HG03354 (cell line): ENCODE data around the gene PRRT4.

Experiments
- ATAC-seq: cut with Tn5 transposase; IDR thresholded peaks from one replicate; pipeline ENCODE4 v1.9.1; 2021; ENCODE audit warnings: mild to moderate bottlenecking; ENCODE audit not compliant: unreplicated experiment, poor library complexity, severe bottlenecking

Gene PRRT4

DNA sequence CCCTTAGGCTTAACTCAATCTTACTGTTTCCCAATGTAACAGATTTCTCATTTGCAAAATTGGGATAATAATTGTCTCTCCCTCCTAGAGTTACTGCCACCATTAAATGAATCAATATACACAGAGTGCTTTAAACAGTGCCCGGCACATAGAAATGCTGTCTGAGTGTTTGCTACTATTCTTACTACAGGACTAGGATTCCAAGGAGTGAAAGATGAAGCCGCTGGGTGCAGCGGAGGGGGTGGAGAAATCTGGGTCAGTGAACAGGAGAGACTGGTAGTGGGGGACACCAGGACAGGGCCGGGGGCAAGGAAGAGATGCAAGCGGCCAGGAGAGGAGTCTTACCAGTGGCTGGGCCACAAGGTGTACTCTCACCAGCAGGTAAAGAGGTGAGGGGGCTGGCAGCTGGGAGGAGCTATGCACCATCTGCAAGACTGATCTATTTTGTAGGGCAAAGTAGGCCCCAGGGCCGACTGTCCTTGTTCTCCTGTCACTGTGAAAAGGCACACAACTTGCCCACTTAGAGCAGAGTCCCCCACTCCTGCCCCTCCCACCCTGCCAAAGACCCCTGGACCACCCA is 18.5 kb upstream of the PRRT4 start:
- ATAC-seq, result no peak

DNA sequence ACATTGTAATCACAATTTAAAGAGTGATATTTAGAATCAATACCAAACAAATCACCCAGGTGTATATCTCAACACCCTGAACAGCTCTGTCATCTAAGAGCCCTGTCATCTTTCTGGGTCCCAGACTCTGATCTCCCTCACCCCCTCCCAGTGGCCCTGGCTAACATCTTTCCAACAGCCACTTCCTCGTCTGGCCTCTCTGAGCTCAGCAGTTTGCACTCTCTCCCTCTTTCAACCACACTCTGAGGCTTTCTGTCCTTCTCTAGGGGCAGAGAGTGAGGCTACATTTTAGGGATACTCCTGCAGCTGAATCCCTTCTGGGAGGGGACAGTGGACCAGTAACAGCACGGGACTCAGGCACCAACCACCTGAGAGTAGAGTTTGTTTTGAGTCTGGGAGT is 17.1 kb upstream of the PRRT4 start:
- ATAC-seq, result no peak

DNA sequence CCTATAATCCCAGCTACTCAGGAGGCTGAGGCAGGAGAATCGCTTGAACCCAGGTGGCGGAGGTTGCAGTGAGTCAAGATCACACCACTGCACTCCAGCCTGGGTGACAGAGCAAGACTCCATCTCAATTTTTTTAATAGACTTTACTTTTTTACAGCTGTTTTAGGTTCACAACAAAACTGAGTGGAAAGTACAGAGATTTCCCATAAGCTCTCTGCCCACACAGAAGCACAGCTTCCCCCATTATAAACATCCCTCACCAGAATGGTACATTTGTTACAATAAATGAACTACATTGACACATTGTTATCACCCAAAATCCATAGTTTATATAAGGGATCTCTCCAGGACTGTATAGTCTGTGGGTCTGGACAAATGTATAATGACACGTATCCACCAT is 14.6 kb upstream of the PRRT4 start:
- ATAC-seq, result no peak

DNA sequence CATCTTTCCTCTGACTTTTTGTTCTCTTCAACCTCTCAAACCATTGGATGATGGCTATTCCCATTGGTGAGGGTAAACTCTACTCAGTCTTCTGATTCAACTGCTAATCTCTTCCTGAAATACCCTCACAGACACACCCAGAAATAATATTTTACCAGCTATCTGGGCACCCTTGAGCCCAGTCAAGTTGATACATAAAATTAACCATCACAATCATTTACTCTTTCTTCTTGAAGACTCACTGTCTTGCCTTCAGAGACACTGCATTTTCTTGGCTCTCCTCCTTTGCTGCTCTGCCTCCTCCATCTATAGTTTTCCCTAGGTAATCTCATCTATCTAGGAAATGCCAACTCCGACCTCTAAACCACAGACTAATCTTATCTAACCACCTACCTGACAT is 12.6 kb upstream of the PRRT4 start:
- no peak for ATAC-seq

DNA sequence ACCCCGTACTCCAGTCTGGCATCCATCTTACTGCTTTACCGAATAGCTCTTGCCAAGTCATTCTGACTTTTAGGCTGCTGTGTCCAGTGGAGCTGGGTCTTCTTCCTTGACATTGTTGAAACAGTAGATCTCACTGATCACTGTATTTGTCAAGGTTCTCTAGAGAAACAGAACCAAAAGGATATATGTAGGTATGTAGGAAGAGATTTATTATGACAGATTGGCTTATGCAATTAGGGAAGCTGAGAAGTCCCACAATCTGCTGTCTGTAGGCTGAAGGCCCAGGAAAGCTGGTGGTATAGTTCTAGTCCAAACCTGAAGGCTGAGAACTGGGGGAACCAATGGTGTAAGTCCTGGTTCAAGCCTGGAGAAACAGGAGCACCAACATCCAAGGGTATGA is 12.1 kb upstream of the PRRT4 start:
- no peak for ATAC-seq

DNA sequence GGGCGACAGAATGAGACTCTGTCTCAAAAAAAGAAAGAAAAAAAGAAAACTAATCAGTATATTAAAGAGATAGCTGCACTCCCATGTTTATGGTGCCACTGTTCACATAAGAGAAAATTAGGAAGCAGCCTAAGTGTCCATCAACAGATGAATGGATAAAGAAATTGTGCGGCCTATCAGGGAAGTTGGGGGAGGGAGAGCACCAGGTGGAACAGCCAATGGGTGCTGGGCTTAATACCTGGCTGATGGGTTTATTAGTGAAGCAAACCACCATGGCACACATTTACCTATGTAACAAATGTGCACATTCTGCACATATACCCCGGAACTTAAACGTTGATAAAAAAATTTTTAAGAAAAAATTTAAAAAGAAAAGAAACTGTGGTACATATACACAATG is 9.0 kb upstream of the PRRT4 start:
- no peak for ATAC-seq

DNA sequence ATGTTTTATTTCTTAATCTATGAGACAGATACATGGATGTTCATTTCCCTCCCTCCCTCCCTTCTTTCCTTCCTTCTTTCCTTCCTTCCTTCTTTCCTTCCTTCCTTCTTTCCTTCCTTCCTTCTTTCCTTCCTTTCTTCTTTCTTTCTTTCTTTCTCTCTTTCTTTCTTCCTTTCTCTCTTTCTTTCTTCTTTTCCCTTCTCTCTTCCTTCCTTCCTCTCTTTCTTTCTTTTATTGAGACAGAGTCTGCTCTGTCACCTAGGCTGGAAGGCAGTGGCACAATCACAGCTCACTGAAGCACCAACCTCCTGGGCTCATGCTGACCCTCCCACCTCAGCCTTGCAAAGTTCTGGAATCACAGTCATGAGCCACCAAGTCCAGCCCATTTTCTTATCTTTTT is 5.5 kb upstream of the PRRT4 start:
- no peak for ATAC-seq

DNA sequence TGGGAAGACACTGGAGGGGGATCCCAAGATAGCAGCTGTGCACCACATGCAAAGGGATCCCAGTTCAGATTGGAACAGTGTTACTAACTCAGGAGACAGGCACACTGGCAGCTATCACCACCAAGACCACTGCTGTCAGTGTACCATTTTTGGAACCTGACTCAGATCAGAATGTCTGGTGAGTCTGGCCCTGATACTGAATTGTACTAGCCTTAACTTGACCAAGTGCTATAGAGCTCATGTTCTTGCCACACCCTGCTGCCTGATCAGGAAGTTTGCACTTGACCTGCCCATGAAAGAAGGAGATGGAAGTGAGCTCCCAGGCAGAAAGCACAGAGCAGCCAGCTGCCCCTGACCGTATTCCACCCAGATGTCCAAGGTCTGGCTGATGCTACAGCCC is 4.8 kb upstream of the PRRT4 start:
- ATAC-seq, result no peak

DNA sequence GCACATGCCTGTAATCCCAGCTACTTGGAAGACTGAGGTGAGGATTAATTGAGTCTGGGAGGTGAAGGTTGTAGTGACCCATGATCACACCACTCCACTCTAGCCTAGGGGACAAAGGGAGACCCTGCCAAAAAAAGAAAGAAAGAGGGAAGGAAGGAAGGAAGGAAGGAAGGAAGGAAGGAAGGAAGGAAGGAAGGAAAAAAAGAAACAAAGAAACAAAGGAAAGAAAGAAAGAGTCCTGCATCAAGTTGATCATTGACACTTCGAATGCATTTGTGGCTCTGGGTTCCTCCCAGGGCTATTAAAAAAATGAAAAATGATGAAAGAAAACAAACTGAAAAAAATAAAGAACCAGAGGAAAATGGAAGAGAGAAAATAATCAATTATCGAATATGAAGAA is 3.9 kb upstream of the PRRT4 start:
- ATAC-seq, result no peak

DNA sequence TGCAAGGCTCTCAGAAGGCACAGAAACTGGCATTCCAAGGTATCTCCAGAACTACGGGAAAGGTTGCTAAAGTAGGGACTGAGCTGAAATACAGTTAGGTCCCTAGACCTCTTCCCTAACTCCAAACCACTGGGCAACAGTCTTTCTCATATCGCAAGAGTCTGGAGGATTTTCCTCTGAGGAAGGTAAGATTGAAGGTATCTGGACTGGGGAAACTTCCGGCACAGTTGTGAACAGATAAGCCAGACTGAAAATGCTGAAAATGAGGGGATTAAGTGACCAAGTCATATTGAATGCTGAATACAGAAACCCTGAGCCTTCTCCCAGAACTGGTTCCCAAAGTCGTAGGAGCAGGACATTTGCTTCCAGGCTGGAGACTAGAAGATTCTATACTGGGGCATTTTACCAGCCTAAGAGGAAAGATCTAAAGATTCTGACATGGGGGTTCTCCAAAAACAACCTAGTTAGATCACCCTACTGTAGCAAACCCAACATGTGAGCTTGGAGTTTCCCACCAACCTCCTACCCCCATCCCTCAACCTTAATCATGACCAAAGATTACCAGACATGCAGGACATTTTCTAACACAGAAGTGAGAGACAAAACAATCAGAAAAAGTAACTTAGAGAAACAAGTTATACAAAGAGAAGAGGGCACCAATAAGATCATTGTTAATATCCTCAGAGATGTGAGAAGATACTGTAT is 2.8 kb upstream of the PRRT4 start:
- ATAC-seq, result no peak

DNA sequence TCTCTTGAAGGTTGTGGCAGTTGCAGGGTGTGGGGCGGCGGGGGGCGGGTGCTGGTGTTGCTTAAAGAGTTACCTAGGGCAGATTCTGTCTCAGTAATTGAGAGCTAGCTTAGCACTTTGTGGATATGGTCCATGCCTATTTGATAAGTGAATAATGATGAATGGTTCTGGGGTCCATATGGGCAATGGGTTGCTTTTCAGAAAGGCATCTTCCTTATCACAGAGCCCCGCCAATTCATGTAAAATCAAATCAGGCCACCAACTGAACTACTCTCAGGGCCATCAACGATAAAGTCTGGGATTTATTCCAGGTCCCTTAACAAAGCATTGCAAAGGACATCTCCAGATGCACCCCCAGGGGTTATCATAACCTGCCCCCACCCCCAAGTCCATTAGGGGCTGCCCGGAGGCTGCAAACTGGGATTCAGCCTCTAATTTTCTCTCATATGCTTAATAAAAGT is 1.8 kb upstream of the PRRT4 start:
- ATAC-seq, result no peak

DNA sequence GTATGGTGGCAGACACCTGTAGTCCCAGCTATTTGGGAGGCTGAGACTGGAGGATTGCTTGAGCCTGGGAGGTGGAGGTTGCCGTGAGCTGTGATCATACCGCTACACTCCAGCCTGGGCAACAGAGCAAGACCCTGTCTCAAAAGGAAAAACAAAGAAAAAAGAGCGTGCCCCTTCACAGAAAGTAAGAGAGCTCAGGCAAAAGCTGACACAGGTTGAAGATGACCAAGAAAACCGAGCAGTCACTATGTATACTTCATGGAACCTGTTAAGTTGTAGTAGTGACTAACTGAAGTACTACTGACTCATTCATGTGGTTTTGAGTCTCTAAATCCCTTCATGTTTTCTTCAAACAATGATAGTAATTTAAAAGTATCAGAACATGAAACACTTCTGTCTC is 1.2 kb upstream of the PRRT4 start:
- no peak for ATAC-seq

DNA sequence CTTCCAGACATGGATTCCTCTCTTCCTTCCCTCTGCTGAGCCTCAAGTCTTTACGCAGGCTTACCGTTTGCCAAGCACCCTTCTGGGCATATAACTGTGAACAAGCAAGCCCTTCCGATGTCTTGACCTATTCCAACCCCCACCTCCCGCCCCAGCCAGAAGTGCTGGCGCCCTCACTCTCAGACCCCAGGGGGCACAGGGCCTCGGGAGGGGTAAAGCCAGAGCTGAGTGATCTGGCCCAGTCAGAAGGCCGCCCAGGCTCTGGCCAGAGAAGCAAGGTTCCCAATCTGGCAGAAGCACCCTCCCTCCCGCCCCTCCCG is 1.2 kb downstream of the PRRT4 start:
- ATAC-seq, result no peak

DNA sequence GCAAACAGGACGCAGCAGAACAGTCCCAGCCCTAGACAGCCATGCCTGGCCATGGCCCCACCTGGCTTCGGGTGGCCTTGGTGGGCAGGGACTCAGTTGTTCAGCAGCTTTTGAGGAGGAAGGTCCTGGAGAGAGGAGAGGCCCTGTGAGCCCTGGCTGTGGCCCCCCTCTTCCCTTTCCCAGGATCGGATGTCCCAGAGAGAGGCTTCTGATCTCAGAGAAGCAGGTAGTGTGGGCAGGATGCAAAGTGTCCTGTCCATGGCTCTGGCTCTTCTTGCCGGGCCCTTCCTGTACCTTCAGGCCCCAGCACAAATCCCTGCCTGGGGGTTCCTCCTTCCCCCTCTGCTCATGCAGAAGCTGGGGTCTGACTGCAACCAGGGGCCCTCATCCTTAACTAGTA is 1.6 kb downstream of the PRRT4 start:
- no peak for ATAC-seq

DNA sequence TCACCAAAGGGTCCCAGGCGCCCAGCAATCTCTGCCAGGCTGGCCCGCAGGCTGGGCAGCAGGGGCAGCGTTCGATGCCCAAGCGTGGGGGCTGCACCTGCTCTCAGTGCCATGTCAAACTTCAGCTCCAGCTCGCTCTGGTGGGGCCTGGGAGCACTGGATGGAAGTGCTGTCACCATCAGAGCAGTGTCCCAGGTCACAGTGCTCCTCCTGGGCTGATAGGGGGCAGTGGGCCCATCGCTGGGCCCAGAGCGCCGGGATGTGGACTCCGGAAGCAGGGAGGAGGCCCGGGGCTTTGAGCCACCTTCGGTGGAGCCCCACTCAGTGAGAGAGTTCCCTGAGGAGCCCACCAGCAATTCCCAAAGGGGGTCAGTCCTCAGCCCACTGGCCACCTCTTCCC is 2.2 kb downstream of the PRRT4 start:
- no peak for ATAC-seq

DNA sequence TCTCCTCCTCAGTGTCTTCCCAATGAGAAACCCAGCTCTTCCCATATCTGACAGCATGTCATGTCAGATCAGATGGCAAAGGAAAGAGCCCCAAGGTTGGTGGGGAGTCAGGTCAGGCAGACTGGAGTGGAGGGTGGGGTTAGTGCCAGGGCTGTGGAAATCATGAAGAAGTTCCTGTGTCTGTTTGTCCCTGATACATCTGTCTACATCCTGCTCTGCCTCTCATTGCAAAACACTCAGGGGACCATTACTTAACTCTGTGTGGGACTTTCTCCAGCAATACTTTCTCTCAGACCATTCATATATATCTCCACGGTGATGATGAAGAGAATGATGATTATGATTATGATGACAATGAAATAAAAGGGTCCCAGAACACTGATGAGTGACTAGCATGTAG is 3.3 kb downstream of the PRRT4 start:
- no peak for ATAC-seq

DNA sequence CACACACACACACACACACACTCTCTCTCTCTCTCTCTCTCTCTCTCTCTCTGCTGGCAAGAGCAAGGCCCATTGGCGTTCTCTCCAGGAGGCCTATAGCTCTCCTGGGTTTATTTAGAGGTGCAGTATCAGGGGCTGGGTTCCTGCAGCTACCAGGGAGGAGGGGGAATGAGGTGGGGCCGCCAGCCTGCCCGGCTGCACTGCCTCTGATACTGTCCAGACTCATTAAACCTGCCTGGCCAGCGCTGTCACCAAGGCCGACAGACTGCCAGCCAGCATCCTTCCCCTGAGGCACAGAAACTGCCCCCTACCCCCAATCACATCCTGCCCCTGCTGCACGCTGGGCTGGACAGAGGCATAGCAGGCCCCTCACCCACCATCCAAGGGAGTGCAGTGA is 4.3 kb downstream of the PRRT4 start:
- ATAC-seq, result no peak

DNA sequence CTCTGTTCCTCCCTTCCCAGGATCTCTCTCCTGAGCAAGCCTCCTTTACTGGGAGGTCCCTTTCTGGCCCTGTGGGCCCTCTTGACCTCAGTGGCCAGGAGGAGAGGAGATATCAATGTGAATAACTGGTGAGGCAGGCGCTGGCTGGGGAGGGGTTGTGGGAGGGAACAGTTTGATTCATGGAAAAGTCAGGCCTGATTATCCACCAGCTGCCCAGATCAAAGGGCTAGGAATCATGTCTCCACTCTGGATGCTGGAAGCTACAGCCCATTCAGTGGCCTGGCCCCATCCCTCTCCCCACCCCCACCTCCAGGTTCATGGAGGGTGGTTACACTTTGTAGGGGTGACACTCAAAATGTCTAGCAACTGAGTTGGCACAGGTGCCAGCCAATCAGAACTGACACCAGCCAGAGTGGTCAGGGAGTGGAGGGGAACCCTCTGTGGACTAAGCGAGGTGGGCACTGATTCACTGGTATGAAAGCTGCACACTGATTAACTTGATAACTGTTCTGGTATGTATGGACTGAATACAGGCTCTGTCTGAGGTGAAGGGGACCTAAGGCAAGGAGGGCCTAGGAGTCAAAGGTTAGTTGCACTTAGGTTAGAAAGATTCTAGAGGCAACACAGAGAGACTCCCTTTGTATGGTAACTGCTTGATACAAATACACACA is 4.8 kb downstream of the PRRT4 start:
- no peak for ATAC-seq

DNA sequence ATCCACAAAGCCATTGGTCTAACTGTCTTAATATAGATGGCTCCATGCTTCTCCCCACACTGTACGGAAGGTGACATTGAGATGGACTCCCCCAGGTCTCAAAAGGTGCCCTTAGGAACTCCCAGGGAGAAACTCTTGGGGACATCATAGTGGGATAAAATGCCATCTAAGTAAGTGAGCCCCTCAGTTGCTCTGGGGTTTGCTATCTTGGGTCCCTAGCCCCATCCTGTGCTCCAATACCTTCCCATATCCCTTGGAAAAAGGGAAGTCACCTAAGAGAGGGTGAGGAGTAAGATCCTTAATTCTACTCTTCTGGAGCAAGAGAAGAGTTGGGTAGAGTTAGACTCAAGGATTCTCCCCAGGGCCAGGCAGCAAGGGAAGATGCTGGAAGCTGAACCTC is 7.9 kb downstream of the PRRT4 start:
- ATAC-seq, result no peak

DNA sequence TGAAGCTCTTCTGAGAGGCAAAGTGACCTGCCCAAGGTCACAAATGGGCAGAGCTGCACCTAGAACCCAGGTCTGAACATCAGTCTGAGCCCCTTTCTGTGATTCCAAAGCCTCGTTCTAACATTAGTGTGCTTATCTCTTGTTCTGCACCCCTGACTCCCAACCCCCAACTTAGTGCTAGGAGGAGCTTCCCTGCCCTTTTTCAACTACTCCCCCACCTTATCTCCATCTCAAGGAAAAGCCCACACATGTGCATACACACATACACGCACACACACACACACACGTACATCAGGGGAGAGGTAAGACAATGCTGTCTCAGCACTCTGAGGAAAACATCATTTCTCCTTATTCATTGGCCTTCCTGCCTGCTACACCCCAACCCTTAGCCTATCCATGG is 8.3 kb downstream of the PRRT4 start:
- no peak for ATAC-seq

DNA sequence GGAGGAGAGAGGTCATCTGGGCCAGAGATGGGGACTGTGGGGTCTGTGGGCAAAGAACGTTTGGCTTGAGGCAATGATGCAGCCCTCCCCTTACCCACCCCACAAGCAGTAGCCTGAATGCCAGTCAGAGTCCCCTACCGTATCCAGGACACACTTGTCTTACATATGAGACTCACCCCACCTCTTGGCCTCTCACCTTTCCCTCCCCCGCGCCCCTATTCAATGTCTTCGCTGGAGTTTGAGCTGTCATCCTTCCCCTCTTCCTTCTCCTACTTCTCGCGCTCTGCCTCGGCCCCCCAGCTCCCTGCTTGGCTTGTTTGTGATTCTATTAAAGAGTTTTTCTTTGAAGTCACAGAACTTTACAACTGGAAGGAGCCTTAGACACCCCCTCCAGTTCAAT is 8.9 kb downstream of the PRRT4 start:
- ATAC-seq, result no peak

DNA sequence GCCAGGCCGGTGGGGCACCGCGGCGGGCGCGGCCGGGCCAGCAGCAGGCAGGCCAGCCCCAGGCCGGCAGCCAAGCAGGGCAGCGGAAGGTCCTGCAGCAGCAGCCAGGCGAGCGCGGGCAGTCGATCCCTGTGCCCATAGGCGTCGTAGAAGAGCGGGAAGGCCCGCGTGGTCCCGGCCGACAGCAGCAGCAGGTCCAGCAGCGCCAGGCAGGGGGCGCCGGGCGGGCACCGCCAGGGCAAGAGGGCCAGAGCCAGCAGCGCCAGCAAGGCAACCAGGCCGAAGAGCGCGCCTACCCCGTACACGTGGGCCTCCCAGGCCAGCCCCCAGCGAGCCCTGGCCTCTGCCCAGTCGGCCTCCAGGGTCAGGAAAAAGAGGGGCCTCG is 9.3 kb downstream of the PRRT4 start:
- no peak for ATAC-seq
